ENCODE results near the gene ZFAND2B. TPM values are rescaled to one million over a fixed set of nuclear protein-coding genes. Genes with fewer than 3 reads are reported as not detected.

The ZFAND2B gene
- total RNA-seq, 2 donors from 2014 or later, result 21.7 to 83.8 TPM

DNA sequence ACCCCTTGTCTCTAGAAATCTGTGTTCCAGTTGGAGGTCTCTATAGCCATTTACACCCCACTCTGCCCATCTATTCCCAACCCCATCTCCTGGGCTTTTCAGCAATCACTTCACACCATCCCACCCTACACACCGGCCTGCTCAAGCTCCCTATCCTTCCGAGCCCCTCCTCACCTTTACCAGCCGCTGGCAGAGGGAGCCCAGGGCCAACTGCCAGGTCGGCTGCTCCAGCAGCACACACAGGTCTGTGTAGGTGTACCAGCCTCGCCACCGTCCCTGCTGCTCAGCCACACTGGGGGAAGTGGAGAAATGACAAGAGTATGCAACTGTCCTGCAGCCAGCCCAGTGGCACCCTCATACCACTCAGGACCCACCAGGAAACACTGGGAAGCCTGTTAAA is 33.4 kb upstream of the ZFAND2B start:
- DNase-seq (ENCODE audit: low spot score) (no peak), ATAC-seq (ENCODE audit: insufficient number of reproducible peaks, low FRiP score, low read depth) (no peak)
- peaks cover 24% of the 10 kb centered on the region for H3K36me3 ChIP-seq
- TF ChIP-seq CTCF (IDR thresholded peaks at IDR 0.05), result no peak
- H3K4me3 ChIP-seq, result no peak overlapping the region
- H3K27ac ChIP-seq, result no peak overlapping the region
- H3K4me1 ChIP-seq (ENCODE audit: control insufficient read depth in 1 of 2, low read depth in 2 of 2), result peaks cover 13 to 28% of the 10 kb centered on the region in 2 donors
- H3K27me3 ChIP-seq (replicated peaks; ENCODE audit: insufficient read depth), result no peaks in the 10 kb centered on the region
- H3K9me3 ChIP-seq, result no peaks in the 10 kb centered on the region

DNA sequence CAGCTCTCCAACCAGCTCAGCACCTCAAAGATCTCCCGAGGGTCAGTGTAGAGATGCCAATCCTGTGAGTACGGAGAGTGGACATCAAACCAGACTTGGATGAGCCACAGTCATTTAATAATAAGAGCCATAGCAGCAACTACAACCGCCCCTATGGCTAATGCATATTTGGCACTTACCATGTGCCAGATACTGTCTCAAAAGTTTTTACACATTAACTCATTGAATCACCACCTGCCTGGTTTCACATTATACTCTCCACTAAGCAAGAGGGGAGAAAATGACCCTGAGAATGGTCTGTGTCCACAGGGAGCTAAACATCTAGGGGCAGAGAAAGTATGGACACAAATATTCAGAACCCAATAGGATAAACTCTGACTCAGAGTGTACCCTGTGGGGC is 32.4 kb upstream of the ZFAND2B start:
- Histone ChIP-seq H3K4me3 (no peak overlapping the region), H3K4me1 (ENCODE audit: control insufficient read depth in 1 of 2, low read depth in 2 of 2) (peaks cover 18 to 34% of the 10 kb centered on the region in 2 donors), H3K27me3 (replicated peaks; ENCODE audit: insufficient read depth) (no peaks in the 10 kb centered on the region), H3K9me3 (no peaks in the 10 kb centered on the region), H3K36me3 (peaks cover 24% of the 10 kb centered on the region), H3K27ac (no peak overlapping the region)
- ATAC-seq (ENCODE audit: insufficient number of reproducible peaks, low FRiP score, low read depth) (no peak), DNase-seq (ENCODE audit: low spot score) (no peak)
- TF ChIP-seq CTCF (IDR thresholded peaks at IDR 0.05), result no peak

- H3K4me1 ChIP-seq (ENCODE audit: control insufficient read depth in 1 of 2, low read depth in 2 of 2), result peaks cover 21 to 41% of the 10 kb centered on the region in 2 donors
- no peak for DNase-seq (ENCODE audit: low spot score)
Observed at GRCh38 chr2:219174801-219175200, 31.8 kb upstream of the ZFAND2B start.

GRCh38 chr2:219175486-219175885 is 31.1 kb upstream of the ZFAND2B start:
- DNase-seq (ENCODE audit: low spot score), result no peak
- no peaks in the 10 kb centered on the region for H3K9me3 ChIP-seq
- TF ChIP-seq CTCF (IDR thresholded peaks at IDR 0.05), result no peak
- peaks cover 34% of the 10 kb centered on the region for H3K36me3 ChIP-seq
- no peak for ATAC-seq (ENCODE audit: insufficient number of reproducible peaks, low FRiP score, low read depth)
- peak overlapping the region; percentile 98 for H3K27ac ChIP-seq
- peak overlapping the region; percentile 83 for H3K4me3 ChIP-seq
- H3K27me3 ChIP-seq (replicated peaks; ENCODE audit: insufficient read depth), result no peaks in the 10 kb centered on the region
- peaks cover 21 to 43% of the 10 kb centered on the region in 2 donors for H3K4me1 ChIP-seq (ENCODE audit: control insufficient read depth in 1 of 2, low read depth in 2 of 2)

More at GRCh38 chr2:219174801-219175200, 31.8 kb upstream of the ZFAND2B start:
- no peak for ATAC-seq (ENCODE audit: insufficient number of reproducible peaks, low FRiP score, low read depth)
- no peak for TF ChIP-seq CTCF (IDR thresholded peaks at IDR 0.05)
- Histone ChIP-seq H3K27me3 (replicated peaks; ENCODE audit: insufficient read depth) (no peaks in the 10 kb centered on the region), H3K27ac (no peak overlapping the region), H3K4me3 (no peak overlapping the region), H3K36me3 (peaks cover 27% of the 10 kb centered on the region), H3K9me3 (no peaks in the 10 kb centered on the region)

GRCh38 chr2:219175928-219176817 is 30.4 kb upstream of the ZFAND2B start:
- H3K36me3 ChIP-seq, result peaks cover 41% of the 10 kb centered on the region
- peaks cover 21 to 36% of the 10 kb centered on the region in 2 donors for H3K4me1 ChIP-seq (ENCODE audit: control insufficient read depth in 1 of 2, low read depth in 2 of 2)
- peak; percentile 14 for ATAC-seq (ENCODE audit: insufficient number of reproducible peaks, low FRiP score, low read depth)
- H3K9me3 ChIP-seq, result no peaks in the 10 kb centered on the region
- DNase-seq (ENCODE audit: low spot score), result no peak
- peak overlapping the region; percentile 98 for H3K27ac ChIP-seq
- no peak for TF ChIP-seq CTCF (IDR thresholded peaks at IDR 0.05)
- H3K27me3 ChIP-seq (replicated peaks; ENCODE audit: insufficient read depth), result no peaks in the 10 kb centered on the region
- H3K4me3 ChIP-seq, result peak overlapping the region; percentile 83

Data from thoracic aorta (tissue), 2 donors.